GM19043 (cell line): ENCODE measurements around the gene SIPA1.

ENCODE experiments used
- ATAC-seq: cut with Tn5 transposase; IDR thresholded peaks from one replicate; pipeline ENCODE4 v1.9.1; 2021; ENCODE audit warnings: low read depth; ENCODE audit not compliant: unreplicated experiment

SIPA1 gene

DNA sequence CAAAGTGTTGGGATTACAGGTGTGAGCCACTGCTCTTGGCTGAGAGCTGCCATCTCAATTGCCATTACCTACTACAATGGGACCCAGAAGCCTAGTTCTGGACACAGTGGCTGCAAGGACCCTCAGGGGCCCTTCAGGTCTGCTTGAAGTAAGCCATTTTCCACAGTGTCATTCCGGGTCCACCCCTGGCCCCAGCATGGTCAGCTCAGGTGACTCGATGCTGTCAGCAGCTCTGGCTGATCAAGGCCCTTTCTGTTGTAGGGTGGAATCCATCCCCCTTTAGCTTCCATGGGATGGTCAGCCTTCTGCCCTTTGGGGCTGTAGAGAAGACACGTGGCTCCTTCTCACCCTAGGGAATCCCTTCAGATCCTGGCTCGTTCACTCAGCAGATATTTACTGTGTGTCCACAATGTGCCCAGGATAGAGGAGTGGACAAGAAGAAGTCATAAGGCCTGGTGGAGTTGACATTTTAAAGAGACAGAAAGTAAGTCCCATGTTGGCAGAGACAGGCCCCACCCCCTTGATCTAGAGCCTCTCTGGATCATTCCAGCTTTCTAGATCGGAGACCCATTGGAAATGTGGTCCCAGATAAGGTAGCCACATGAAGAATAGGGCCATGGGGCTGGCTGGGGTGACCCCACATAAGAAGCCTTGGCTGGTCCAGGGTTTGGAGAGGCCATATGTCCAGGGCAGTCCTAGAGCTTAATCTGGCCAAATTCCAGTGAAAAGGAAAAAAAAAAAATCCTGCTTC is 59.1 kb downstream of the SIPA1 start:
- ATAC-seq, result no peak

DNA sequence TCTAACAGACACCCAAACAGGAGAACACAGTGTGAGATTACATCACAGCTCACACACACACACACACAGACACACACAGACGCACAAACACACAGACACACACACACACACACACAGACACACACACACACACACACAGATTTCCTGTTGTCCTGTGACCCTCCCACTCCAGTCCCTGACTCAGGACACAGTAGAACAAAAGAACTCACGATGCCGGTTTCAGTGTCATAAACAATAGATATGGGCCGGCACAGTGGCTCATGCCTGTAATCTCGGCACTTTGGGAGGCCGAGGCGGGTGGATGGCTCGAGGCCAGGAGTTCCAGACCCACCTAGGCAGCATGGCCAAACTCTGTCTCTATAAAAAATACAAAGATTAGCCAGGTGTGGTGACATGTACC is 60.3 kb downstream of the SIPA1 start:
- no peak for ATAC-seq

DNA sequence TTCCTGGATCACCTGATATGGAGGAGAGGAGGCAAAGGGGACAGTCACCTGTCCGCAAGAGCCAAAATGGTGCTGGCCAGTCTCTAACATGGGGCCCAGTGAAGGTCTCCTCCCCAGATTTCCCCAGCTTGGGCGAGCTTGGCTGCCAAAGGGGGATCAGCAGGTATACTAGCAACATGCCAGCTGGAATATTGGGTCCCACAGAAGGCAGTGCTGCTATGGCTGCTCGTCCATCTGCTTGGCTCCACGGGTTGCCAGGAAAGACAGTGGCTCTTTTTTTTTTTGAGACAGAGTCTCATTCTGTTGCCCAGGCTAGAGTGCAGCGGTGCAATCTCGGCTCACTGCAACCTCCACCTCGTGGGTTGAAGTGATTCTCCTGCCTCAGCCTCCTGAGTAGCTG is 61.4 kb downstream of the SIPA1 start:
- no peak for ATAC-seq

DNA sequence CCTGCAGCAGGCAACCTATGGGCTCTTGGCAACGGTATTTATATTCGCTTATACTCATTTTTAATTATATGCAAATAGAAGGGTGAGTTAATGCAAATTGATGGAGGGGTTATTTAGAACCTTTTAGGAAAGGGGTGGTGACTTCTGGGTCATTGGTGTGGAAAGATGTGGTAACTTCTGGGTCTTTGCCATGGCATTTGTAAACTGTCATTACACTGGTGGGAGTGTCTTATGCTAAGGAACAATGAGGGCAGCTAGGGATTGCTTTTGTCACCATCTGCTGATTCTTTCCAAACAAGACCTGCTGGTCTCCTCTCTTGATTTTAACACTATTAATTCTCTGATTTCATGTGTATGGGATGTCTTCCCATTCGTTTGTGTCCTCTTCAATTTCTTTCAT is 62.5 kb downstream of the SIPA1 start:
- no peak for ATAC-seq
